GM12865 (cell line): ENCODE measurements around the gene P4HB.

Experiments
- DNase-seq: peaks from one replicate; pipeline ENCODE4 v3.0.0; 2010; ENCODE audit warnings: low read depth
- H3K4me3 ChIP-seq: 2 replicates; pipeline ENCODE4 v1.5.1; 2011; ENCODE audit warnings: mild to moderate bottlenecking, low read depth, low read length, control low read depth
- CTCF ChIP-seq: IDR thresholded peaks from 2 replicates; pipeline ENCODE4 v1.5.1; 2011; ENCODE audit warnings: low read length, control low read depth, low read depth, inconsistent platforms; ENCODE audit not compliant: insufficient read depth; ENCODE audit errors: missing control alignments

P4HB gene

GRCh38 chr17:81838753-81839255 lies 21.5 kb downstream of the P4HB start:
- H3K4me3 ChIP-seq, result no peak overlapping the region
- TF ChIP-seq CTCF, result no peak
- no peak for DNase-seq

GRCh38 chr17:81837641-81838040 lies 22.7 kb downstream of the P4HB start:
- no peak for TF ChIP-seq CTCF
- no peak overlapping the region for H3K4me3 ChIP-seq
- no peak for DNase-seq

GRCh38 chr17:81834831-81835267 lies 25.5 kb downstream of the P4HB start, which contains the start of gene PPP1R27:
PPP1R27 (minus strand) TSS chr17:81835050; CDS start chr17:81834953, 97 bp downstream.
- peak within 1 kb of the TSS; percentile 92 for H3K4me3 ChIP-seq
- DNase-seq, result no peak
- TF ChIP-seq CTCF, result no peak

- peak overlapping the region; percentile 92 for H3K4me3 ChIP-seq
- no peak for DNase-seq
- TF ChIP-seq CTCF, result no peak
Measured at GRCh38 chr17:81833921-81834830, 26.2 kb downstream of the P4HB start.

- H3K4me3 ChIP-seq, result peak within 1 kb of the TSS; percentile 92
- no peak for TF ChIP-seq CTCF
- DNase-seq, result peak; percentile 97
Measured at GRCh38 chr17:81833160-81833920, 27.0 kb downstream of the P4HB start, which contains the start of gene MCRIP1. MCRIP1 (minus strand) TSS chr17:81833291; CDS start chr17:81824506, 8,785 bp downstream.

DNA sequence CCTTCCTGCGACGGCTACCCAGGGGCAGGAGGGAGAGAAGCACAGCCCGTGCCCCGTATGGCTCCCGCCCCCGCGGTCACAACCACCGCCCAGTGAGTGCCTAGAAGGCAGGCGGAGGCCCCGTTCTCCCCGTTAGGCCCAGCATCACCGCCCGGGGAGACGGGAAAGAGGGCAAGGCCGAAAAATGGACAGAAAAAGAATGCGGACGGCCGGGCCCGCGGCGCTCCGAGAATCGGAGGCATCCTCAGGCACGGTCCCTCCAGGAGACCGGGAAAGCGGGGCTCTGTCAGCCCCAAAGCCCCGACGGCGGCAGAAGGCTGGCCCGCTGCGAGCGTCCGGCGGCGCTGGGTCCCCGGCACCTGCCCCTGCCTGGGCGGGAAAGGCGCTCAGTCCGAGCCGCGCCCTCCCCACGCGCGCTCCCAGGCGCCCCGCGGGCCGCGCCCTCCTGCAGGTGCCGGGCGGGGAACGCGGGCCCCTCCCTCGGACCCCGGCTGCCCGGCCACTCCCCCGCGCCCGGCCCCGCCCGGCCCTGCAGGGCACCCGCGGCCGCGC lies 27.7 kb downstream of the P4HB start:
- DNase-seq, result peak; percentile 33
- TF ChIP-seq CTCF, result no peak

More for the DNA sequence above, 27.7 kb downstream of the P4HB start:
- H3K4me3 ChIP-seq, result peak overlapping the region; percentile 64
